Measurements from ENCODE around the gene SLC36A3.

The SLC36A3 gene

DNA sequence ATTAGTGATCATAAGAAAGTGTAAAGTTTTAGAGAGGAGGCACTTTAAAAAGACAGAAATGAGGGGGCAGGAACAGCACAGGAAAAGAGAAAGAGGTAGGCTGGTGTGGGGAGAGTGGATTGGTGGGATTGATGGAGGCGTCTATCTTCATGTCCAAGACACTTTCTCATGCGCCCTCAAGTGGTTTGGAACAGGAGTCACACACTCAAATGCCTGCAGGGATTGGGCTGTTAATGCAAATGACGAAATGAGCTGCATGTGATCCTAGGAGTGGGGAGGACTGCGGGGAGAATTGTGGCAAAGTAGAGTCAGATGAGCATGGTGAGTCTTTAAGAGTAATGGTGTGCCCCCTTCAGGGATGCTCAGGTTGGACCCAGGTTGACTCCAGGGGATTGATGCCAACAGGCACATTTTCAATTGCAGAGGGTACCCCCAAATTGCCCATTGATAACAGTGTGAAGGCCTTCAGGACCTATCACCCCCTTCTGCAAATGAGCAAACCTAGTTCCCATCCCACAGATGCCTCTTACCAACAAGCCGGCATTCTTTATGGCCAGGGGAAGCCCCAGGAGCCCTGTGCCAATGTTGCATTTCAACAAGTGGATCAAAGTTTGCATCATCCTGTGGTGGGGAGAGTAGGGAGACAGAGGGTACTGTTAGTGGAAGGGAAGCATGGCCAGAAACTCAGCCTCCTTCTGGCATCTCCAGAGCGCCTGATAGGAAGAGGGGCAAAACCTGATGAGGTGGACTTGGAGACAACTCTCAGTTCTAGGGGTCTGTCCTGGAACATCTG lies 5.3 kb downstream of the SLC36A3 start:
- DNase-seq, result no peak

DNA sequence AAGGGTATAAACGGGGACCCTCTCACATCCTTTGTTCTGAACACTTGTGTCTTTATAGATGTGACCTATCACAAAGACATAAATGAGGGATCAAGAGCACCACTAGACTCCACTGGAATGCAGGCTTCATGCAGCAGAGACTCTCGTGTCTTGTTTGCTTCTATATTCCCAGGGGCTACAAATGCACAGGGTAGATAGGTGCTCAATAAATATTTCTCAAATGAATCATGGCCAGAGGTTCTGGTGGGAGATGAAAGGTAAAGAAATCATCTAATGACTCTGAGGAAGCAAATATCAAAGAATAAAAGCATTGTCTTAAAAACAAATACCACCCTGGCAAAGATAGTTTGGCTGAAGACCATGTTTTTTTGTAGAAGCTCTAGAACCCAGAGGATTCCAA lies 6.6 kb downstream of the SLC36A3 start:
- no peak for DNase-seq

DNA sequence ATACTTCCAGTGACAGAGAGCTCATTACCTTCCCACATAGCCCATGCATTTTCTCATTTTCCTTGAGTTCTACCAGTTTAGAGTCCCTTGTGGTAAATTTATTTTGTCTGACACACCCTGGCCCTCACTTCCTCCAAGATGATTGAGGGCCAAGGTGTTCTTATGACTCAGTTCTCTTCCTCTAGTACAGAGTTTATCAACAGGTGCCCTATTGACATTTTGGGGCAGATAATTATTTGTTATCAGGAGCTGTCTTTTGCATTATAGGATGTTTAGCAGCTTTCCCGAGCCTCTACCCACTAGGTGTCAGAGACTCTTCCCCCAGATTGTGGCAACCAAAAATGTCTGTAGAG lies 7.1 kb downstream of the SLC36A3 start:
- DNase-seq, result no peak

DNA sequence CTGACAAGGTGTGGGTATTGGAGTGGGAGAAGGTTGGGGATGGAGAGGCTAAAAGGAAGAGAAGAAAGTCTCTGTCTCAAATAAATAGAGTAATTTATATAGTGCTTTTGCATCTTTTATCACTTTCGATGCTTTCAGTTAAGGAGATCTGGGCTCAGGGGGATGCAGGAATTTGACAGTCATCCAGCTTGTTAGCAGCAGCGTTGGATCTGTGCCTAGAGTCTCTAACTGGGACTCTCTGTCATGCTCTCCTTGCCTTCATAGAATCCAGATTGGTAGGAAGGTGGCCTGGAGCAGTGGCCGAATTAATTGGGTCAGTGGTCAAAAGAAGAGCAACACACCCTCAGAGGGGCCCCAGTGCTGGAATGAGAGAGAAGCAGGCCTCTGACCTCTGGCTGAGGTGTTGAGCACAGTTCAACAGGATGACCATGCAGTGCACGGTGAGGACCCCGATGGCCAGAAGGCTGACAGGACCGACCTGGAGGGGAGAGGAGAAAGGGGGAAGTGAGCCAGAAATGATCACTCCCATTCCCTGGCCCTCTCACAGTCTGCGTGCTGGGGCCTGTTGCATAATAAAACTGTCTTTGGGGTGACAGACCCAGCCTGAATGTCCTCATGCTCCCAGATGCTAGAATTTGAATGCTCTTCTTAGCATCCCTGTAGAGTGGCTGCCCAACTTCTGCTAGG lies 7.6 kb downstream of the SLC36A3 start:
- no peak for DNase-seq

DNA sequence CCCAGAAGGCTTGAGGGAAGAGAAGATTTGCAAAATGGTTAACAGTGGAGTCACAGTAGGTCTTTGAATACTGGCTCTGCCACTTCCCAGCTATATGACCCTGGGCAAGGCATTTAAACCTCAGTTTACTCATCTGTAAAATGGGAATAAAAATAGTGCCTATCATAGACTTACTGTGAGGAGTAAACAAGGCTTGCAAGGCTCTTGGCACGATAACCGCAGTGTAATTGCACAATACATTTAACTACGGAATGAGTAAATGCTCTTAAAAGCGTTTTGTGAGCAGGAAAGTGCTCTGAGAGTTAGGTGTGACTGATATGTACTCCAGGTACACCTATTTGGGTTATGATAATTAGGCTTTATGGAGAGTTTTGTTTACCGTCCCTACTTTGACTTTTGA lies 8.4 kb downstream of the SLC36A3 start:
- no peak for DNase-seq

DNA sequence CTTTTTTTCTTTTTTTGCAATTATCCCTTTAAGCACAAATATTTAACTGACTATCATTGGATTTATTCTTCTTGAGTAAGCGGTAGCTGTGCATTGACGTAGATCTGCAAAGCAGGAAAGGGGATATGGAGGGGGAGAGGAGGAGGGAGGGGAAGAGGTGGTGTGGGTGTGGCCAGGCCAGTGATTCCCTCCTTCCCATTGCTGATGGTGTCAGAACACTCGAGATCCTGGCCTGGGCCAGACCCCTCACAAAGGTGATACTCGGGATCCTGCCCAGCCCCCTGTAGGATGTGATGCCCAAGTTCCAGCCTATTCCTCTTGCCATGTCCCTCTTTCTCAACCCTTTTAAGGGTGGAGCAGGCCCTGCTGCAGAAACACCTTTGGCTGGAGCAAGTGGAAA lies 9.9 kb downstream of the SLC36A3 start:
- no peak for DNase-seq

DNA sequence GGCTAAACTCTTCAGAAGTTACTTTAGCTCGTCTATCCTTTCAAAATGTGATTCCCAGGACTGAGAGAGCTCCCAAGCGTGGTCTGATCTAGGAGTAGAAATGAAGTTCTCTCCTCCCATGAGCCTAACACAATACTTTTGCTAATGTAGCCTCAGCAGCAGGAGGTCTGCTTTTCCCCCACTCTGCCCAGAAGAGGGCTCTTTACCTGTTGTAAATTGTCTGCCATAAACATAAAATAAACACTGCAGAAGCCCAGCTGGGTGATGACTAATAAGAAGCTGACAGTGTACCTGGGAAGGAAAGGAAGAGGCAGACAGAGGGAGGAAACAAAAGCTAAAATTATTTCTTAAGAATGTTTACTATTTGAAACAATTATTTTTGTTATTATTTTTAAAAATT lies 15.4 kb downstream of the SLC36A3 start:
- no peak for DNase-seq

DNA sequence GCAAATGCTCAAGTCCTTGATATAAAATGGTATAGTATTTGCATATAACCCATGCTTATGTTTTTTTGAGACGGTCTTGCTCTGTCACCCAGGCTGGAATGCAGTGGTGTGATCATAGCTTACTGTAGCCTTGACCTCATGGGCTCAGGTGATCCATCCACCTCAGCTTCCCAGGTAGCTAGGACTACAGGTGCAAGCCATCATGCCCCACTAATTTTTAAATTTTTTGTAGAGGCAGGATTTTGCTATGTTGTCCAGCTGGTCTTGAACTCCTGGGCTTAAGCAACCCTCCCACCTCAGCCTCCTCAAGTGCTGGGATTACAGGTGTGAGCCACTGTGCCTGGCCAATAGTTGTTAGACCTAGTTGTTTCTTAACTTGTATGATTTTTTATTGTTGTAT lies 17.3 kb downstream of the SLC36A3 start:
- no peak for DNase-seq

DNA sequence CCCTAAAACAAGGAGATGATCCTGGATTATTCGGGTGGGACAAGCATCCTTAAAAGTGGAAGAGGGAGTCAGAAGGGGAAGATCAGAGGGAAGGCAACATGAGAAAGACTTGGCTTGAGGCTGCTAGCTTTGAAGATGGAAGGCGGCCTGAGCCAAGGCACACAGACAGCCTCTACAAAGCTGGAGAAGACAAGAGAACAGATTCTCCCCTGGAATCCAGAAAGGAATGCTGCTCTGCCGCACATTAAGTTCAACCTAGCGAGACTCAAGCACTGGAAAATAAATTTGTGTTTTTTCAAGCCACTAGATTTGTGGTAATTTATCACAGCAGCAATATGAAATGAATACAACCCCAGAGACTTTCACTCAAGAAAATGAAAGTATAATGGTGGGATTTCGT lies 17.9 kb downstream of the SLC36A3 start:
- DNase-seq, result no peak

DNA sequence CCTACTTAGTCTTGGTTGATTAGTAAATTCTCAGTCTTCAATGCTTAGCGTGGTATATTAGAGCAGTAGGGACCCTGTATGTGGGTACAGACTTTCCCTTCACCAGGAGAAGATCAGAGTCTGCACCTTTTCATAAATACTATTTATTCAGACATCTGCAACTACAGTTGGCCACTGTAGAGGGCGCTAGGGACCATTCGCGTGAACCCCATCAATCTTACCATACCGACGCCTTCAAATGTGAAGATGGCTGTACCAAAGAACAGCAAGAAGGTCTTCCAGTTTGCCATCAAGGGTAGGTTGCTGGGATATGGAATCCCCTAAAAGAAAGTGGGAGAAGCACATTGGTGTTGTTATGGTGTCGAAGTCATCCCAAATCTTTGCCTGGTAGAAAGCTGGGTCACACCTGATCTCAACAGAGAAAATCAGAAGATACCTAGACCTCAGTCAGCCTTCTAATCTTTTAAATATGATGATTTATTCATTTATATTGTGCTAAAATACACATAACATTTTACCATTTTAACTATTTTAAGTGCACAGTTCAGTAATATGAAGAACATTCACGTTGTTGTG lies 19.1 kb downstream of the SLC36A3 start:
- no peak for DNase-seq

DNA sequence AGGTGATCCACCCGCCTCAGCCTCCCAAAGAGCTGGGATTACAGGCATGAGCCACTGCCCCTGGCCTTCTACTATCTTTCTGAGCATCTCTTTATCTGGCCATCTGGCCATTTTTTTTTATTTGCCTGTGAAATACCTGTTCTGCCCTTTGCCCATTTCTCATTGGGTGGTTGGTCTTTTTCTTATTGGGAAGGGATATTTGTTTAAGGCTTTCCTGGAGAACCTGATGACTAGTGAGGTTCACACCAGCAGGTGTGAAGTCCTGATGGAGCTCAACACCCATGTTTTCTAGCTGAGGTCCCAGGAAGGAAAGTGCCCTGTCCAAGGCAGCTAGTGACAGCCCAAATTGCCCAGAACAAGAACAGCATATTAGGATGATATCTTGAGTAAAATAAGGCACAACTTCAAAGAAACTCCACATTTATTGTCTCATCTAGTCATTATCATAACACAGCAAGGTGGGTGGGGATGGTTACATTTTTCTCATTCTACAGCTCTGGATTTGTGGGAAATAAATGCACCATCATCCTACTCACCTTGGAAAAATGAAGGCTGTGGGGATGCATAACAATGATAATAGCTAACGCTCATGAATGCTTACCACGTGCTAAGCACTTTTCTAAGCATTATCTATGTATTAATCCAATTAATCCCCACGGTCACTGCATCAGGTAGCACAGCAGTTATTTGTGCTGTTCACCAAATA lies 20.3 kb downstream of the SLC36A3 start:
- DNase-seq, result no peak

DNA sequence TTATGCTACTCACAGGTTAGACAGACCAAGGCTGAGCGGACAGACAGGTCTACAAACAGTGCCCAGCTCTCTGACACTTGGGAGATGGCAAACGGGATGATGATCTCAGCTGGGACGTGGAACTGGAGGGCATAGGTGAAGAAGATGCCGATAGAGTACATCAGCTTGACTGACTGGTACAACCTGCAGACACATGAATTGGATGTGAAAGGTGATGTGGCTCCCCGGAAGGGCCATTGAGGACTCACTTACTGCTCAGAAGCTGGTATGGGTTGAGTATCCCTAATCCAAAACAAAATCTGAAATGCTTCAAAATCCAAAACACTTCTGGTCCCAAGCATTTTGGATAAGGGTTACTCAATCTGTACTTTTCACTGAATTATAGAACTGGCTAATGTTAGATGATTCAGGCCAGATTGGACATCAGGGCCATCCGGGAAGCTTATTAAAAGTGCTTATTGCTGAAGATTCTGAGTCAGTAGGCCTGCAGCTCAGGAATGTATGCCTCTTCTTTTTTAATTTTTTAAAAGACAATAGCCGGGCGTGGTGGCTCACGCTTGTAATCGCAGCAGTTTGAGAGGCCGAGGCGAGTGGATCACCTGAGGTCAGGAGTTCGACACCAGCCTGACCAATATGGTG lies 22.4 kb downstream of the SLC36A3 start:
- no peak for DNase-seq

DNA sequence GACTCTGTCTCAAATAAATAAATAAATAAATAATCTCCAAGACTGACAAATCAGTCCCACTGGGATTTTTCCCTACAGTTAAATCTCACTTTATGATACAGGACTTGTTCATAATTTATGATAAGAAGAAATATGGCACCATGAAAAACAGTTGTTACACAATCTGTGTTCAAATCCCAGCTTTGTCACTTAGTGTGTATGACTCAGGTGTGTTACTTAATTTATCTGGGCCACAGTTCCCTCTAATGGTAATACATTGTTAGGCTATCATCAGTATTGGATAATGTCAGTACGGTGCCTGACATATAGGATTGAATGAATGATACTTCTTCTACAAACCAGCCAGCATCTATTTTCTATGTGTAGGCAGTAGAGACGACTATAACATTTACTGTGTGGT lies 23.1 kb downstream of the SLC36A3 start:
- DNase-seq, result no peak

DNA sequence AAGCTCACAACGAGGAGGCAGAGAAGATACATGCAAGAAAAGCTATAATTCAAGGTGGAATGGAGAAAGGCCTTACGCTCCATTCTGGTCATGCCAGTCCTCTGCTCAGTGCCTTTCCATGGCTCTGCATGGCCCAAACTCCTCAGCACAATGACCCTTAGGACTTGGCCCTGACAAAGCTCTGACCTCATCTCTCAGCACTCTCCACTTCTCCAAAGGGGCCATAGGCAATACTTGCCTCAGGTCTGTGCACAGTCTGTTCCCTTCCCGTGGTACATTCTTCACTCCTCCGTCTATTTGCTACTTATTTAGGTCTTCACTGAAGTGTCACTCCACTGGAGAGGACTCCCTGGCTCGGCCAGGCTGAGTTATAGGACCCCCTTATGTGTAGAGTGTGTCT lies 24.7 kb downstream of the SLC36A3 start:
- no peak for DNase-seq

DNA sequence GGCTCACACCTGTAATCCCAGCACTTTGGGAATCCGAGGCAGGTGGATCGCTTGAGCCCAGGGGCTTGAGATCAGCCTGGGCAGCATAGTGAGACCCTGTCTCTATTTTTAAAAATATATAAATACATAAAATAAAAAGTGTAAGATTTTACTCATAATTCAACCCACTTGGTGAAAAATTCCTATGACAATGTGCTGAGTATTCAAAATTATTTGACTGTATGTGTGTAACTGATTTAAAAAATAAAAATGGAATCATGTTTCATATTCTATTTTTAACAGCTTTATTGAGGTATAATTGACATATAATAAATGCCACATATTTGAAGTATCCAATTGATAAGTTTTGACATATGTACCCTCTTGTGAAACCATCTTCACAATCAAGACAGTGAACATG lies 27.8 kb downstream of the SLC36A3 start:
- no peak for DNase-seq

DNA sequence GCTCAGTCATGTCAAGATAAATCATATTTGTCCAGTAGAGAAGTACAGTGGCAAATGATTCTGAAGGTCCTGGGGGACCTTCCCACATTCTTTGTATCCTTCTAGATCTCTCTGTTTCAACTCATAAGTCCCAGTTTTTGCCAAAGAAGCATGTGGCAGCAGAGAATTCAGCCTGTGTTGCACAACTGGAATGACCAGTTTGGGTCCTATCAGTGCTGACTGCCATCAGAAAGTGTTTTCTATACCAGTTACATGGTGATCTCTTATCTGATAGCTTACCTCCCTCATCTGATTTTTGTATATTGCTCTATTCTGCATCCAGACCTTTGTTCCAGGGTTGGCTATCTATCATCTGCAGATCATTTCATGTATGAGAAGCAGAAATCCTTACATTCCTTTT lies 28.9 kb downstream of the SLC36A3 start:
- DNase-seq, result no peak

DNA sequence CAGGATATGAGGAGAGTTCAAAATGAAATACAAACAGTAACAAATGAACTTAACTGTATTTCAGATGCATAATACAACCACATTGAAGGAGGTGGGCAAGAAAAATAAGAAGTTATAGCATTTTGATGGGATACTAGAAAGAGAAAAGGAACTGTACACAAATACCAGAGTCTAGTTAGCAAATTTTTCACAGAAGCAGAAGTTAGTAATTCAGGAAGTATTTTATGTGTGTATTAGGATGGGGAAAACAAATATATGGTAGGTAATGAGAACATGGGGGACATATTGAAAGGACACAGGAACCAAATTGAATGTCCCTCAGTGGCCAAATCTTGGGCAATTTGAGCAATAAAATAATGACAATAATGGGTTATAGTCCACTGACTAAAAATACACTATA lies 32.2 kb downstream of the SLC36A3 start:
- no peak for DNase-seq

DNA sequence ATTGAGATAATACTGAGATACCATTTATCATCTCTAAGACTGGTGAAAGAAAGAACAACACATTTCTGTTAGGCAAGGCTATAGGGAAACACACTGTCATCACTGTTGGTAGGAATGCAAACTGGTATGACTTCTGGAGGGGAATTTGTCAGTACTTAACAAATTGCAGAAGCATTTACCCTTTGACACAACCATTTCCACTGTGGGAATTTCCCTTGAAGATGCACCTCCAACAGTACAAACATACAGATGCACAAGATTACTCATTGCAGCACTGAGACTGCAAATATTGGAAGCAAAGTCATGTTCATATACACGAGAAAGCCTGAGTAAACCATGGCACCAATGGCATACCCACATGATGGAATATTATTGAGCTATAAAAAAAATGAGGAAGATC lies 33.0 kb downstream of the SLC36A3 start:
- no peak for DNase-seq

DNA sequence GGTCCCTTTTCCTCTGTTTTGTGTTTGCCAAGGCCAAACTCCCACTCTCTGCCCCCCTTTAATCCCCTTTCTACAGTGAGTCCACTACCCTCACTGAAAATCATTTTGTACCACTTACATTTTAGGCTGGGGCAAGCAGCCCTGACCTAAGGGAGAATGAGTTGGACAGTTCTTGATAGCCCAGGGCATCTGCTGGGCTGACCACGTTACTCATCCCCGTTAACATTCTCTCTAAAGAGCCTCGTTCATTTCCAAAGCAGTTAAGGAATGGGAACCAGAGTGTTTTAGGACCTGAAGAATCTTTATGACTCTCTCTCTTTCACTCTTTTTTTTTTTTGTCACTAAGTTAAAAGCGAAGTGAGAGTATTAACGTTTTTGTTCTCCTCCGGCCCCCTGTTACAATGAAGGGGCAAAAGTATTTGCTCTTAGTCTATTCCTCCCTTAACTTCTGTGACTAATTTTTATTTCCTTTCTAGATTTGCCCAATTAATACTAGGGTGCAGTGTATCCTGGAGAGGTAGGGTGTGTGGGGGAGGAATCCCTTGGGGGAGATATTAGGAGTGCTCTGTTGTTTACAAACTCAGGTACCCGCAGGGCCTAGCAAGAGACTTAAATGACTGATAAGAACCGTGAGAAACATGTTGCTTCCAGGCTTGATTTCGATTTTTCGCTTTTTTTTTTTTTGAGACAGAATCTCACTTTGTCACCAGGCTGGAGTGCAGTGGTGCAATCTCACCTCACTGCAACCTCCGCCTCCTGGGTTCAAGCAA lies 35.9 kb downstream of the SLC36A3 start:
- DNase-seq, result no peak

DNA sequence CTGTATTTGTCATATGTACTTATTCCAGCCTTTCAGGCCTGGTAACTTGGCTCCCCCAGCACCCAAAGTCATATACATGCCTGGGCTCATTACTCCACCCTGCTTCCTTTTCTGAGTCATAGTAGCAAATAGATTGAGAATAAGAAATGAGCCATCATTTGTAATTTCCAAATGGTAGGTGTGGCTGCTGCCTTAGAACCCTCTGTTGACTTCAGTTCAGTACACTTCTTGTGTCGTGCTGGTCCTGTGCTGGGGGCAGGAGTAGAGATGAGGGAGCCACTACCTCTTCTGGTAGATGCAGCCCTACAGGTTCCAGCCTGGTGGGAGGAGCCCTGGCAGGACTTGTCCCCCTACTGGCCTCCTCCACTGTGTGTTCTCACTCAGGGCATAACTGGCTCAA lies 39.5 kb downstream of the SLC36A3 start:
- DNase-seq, result no peak

DNA sequence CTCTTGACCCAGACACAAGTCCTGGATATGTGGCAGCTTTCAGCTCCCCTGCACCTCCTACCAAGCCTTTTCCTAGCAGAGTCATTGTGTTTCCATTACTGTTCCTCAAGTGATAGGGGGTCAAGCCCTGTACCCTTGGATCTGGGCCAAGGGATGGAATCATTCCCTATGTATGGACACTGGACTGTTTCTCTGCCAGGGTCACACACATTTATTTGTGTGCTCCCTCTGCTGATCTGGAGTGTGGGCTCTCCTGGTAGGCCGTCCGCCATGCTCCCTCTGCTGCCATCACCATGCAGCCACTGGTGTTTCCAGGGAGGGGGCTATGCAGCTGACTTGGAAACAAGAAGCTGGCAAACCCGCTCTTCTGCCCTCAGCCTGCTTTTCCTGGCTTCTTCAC lies 41.0 kb downstream of the SLC36A3 start:
- no peak for DNase-seq

DNA sequence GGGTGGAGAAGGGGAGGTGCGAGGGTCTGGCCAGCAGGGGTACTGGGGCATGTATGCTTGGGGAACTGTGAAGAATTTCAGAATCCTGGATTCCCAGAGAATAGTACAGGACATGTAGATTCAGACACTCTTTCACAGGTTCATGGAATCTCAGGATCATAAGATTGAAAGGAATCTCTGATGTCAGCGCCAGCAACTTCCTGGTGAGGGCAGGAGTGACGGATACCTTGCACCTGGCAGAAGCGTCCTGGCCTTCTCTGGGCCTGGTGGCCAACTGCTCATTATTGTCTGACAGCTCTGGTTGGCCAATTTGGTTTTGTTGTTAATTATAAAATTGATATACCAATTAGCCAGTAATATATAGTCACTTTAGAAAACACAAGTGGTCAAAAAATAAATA lies 43.6 kb downstream of the SLC36A3 start:
- no peak for DNase-seq

DNA sequence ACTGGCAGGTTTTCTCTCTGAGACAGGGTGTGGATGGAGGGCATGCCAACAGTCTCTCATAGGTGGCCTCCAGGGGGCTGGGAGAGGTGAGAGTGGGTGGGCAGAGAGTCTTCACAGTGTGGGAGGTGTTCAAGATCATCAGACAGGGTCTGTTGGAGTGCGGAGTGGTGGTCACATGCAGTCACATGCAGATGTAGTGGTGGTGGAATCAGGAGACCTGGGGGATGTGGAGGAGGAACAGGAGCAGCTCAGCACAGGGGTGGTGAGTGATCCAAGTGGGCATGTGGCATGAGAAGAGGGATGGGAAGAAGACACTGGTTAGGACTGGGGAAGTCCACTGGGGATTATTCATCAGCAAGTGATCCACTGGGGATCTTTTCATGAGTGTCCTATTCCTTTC lies 44.8 kb downstream of the SLC36A3 start:
- DNase-seq, result no peak
